GM10266 (cell line): ENCODE measurements around the gene PABPN1L.
"Not testable (repeated sequence)": the region's sequence is repeated elsewhere in the genome, so short reads cannot be mapped to it uniquely, and the experiment has no call there.

Experiments used
- DNase-seq: peaks from one replicate; pipeline ENCODE4 v3.0.0; 2012; ENCODE audit errors: extremely low spot score
- CTCF ChIP-seq: IDR thresholded peaks from 2 replicates; pipeline ENCODE4 v1.5.1; 2012; ENCODE audit warnings: mild to moderate bottlenecking, low read depth; ENCODE audit not compliant: control insufficient read depth, insufficient read depth; ENCODE audit errors: missing control alignments

Gene PABPN1L

GRCh38 chr16:88830783-88831182 lies 35.7 kb downstream of the PABPN1L start:
- TF ChIP-seq CTCF, result no peak
- DNase-seq, result no peak

- TF ChIP-seq CTCF, result no peak
- DNase-seq, result no peak
Observed at GRCh38 chr16:88830258-88830657, 36.2 kb downstream of the PABPN1L start.

GRCh38 chr16:88828711-88829110 lies 37.7 kb downstream of the PABPN1L start:
- TF ChIP-seq CTCF, result no peak
- no peak for DNase-seq

- no peak for TF ChIP-seq CTCF
- no peak for DNase-seq
Observed at GRCh38 chr16:88827727-88828126, 38.7 kb downstream of the PABPN1L start.

GRCh38 chr16:88826070-88826840 lies 40.2 kb downstream of the PABPN1L start:
- no peak for DNase-seq
- no peak for TF ChIP-seq CTCF

- no peak for DNase-seq
- TF ChIP-seq CTCF, result no peak
Observed at GRCh38 chr16:88825146-88825545, 41.3 kb downstream of the PABPN1L start.

GRCh38 chr16:88824256-88825077 lies 42.0 kb downstream of the PABPN1L start:
- no peak for DNase-seq
- no peak for TF ChIP-seq CTCF

GRCh38 chr16:88823646-88824045 lies 42.8 kb downstream of the PABPN1L start:
- DNase-seq, result not testable (repeated sequence)
